ENCODE data around the gene GPC4.
"Not testable (repeated sequence)": the region's sequence is repeated elsewhere in the genome, so short reads cannot be mapped to it uniquely, and the experiment has no call there.

The GPC4 gene

DNA sequence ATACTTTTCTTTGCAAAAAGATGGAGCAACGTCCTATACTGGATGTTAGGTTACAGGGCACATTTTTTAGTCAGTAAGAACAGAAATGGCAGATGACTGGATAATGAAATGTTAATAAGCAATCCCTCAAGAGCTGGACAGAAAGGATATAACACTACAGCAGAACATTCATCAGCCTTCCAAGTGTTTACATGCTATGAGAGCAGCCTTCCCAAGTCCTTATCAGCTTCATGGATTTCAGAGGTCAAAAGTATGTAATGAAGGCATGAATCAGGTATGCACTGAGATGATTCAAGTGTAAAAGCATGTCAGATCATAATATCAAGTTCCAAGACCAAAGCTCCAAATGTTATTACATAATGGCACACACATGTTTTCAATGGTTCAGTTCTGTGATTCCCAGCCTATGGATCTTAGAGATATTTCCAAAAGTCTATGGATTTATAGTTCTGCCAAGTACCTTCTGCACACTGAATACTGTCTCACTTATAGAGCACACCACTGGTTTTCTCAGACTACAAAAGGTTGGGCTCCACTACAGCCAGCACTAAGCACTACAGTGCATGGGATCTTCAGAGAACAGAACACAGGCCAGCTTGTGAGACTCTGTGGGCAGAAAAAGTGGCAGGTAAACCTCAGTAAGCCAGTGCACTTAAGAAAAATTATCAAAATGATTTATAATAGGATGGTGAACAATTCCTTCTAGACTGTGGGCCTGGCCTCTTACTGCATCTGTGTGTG lies 49.2 kb downstream of the GPC4 start:
- DNase-seq (ENCODE audit: low spot score), result no peak

DNA sequence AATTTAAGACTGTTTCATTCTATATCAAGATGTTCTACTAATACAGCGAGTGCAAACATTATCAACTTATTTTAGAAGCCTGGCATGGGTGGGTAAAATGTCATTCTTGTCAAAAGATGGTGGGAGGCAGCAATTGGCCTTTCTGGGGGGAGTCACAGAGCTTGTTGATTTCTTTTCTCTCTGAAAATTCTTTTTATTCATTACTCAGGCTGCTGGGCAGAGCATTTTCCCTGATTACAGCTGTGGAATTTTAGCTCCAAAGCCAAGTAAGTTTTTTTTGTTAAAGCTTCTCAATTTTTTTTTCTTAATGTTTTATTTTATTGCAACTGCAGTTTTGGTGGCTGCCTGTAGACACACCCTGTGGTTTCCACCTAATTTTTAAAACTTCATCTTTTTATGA lies 50.4 kb downstream of the GPC4 start:
- no peak for DNase-seq (ENCODE audit: low spot score)

DNA sequence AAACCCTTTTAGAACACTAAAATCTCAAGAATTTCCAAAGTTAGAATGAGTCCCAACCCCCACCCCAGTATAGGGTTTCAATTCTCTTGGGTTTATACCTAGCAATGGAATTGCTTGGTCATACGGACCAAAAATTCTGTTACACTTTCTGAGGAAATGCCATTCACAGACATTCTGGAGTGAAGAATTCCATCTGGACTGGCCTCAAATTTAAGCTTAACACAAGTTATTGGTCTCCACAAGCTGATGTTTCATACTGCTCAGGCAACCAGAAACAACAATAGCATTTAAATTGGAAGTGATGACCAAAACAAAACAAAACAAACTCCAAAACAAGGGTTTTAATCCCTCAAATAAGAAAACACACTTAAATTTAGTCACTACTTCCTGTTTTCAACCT lies 51.1 kb downstream of the GPC4 start:
- no peak for DNase-seq (ENCODE audit: low spot score)

DNA sequence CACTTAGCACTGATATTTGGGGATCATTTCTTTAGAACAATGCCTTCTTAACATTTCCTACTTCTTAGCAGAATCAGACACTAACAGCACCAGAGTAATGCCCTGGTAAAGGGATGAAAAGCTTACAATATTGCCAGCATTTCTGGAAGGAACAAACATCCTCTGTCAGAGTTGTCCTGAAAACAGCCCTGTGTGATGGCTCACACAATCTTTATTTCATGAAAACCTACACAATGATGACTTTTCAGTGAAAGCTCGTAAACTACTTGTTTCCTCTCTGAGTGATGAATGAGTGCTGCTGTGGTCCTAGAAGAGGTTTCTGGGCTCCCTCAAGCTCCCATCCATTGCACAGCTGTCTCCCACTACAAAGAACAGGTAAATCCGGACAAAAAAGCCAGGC lies 52.8 kb downstream of the GPC4 start:
- DNase-seq (ENCODE audit: low spot score), result peak; percentile 13

DNA sequence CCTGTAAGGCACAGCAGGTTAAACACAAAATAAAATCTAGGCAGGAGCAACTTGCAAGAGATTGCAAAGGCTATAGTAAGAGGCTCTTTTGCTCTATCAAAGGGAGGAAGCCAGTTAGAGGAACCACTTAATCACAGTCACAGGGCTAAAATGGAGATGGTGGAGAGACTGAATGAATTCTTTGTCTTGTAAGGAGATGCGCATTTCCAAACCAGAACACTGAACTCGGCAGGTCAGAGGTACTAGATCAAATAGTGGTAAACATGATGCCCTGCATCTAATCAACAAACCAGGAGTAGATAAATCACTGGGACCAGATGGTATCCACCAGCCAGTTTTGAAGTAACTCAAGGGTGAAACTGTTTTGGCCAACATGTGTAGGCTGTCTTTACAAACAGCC lies 55.8 kb downstream of the GPC4 start:
- no peak for DNase-seq (ENCODE audit: low spot score)

DNA sequence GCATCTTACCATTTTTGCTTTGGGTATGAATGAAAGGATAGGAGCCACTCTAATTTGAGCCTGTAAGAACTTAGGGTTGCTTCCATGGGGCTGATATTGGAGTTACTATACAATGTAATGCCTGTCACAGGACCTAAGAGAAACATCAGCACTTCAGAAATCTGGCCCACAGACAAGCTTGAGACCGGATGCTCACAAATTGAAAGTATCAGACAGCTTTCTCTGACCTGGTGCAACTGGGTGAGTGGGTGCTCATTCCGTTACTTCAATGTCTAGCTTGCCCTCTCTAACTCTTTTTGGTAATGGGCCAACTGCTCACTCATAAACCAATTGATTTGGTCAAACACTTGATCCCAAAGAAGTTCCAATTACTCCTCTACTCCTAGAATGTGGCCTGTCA lies 62.1 kb downstream of the GPC4 start:
- no peak for DNase-seq (ENCODE audit: low spot score)

DNA sequence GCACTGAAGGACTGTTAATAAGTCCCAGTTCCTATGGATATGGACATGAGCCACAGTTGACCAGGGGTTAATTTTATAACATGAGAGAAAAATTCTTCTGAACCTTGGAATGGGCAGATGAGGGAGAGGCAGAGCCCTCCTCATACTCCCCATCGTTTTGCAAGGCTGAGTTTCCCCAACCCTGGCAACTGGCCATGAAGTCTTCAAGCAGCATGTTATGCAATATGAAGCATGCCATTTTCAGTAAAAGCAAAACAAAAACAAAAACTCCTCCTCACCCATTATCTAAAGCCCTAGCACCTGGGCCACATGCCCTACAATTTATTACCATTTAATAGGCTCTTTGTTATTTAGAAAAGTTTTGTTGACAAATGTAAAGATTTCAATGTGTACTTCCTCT lies 64.5 kb downstream of the GPC4 start:
- no peak for DNase-seq (ENCODE audit: low spot score)

DNA sequence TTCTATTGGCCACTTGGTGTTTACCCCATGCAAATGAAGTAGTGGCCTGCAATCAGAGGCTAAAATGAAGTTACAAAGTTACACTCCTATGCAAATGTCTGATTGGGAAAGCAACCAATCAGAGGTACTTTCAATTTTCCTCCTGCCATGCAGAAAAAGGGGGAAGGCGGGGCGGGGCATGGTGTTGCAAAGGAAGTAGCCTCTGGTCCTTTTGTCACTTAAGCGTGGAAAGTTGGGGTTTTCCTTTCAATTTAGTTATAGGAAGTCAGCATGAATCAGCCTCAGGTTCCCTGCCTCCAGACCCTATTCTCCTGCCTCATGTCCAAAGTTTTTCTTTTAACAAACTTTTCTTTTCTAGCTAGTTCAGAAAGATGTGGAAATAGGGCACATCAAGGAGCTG lies 69.3 kb downstream of the GPC4 start:
- no peak for DNase-seq (ENCODE audit: low spot score)

DNA sequence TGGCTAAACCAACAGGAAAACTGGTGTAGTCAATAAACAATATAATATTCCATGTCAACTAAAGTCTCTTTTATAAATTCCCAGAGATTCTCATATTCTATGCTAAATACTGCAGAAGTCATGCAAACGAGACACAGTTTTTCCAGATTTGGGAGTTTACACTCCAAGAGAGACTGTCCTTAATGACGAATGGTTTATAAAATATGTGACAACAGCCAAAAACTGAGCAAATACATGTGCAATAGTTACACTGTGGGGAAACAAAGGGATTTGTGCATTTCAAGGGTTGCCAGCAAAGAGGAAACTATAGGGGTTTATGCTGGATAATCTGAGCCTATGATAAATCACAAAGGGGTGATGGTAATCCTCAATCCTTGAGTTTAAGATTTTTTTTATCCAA lies 75.7 kb downstream of the GPC4 start:
- no peak for DNase-seq (ENCODE audit: low spot score)

DNA sequence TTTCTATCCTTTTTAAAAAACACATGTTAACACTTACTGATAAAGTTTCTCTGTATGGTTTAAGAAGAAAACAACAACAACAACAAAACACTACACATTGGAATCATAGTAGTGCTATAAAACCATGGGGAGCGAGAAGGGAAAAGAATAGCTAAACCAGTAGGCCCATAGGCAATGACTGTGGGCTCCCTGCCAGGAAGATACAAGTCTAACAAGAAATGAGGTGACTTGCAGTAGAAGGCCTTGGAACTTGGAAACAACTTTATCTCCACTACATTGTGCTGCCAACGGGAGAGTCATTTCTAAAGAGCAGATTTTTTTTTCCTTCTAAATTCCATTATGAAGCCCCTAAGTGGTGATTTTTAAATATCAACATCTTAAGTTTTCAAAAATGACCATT lies 78.0 kb downstream of the GPC4 start:
- DNase-seq (ENCODE audit: low spot score), result no peak

DNA sequence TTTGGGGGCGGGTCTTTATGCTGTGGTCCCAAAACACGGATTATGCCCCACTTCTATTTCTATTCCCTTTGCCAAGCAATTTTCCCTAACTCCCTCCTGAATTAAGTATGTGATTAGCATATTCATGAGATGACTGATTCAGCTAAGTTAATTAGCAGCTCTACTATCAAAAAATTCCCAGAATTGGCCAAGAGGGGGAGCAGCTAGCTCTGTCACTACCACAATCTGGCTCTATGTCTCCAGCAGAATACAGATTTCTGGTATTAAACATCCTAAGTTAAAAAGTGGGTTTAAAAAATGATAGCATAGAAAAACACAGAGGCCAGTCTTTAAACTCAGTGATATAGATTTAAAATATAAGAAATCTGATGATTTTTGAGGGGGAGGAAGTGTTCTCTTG lies 80.3 kb downstream of the GPC4 start:
- DNase-seq (ENCODE audit: low spot score), result peak; percentile 35

DNA sequence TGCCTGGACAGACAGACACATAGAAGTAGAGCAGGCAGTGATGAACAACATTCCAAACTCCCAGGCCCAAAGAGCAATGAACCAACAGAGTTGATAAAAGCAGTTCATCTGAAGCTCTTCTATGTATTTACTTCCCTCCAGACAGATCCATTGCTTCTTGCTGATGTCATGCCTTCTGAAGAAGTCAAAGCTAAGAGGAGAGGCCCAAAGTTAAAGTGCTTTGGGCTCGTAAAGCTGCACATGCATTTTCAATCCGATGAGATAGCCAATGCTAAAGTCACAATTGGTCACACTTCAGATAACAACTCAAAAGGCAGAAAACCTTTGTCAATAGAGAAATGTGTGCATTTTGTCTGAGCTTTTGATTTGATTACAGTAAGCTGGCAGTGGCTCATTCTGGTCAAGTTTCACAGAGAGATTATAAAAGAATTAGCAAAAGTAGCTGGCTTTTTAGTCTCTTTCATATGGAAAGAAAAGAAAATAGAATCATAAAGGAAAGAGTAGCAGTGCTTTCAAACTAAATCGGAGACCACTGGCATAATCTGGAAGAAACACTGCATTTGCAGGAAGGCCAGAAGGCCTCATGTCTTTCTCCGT lies 82.0 kb downstream of the GPC4 start:
- no peak for DNase-seq (ENCODE audit: low spot score)

DNA sequence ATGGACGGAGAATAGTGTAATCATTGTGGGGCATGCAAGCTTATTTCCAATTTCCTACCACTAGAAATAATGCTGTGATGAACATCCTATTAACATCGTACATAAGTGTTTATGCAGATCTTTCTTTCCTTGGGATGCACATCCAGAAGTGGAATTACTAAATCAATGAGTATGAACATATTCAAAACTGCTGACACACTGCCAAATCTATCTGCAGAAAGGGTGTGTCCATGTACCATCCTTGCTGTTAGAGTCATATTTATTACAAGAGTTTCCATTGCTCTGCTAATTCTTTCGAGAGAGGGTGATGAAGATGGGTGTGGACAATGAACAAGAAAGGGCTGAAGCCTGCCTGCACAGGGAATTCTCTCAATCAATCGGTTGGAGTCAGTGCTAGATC lies 82.6 kb downstream of the GPC4 start:
- no peak for DNase-seq (ENCODE audit: low spot score)

DNA sequence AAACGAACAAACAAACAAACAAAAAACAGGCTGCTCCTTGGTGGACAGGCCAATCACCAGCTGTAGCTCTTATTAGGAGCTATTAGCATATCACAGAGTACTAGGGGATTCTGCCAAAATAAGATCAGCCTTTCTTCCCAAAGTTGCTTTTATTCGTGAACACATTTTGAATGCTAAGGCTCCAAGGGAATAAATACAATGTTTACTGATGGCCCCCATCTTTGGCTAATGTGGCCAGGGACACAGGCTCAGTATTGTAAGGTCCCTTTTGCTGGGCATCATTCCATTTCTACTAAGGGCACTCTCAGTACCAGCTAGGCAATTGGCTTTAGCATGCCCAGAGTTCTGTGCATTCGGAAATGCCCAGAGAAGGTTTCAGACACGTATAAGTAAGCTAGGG lies 84.3 kb downstream of the GPC4 start:
- DNase-seq (ENCODE audit: low spot score), result no peak

DNA sequence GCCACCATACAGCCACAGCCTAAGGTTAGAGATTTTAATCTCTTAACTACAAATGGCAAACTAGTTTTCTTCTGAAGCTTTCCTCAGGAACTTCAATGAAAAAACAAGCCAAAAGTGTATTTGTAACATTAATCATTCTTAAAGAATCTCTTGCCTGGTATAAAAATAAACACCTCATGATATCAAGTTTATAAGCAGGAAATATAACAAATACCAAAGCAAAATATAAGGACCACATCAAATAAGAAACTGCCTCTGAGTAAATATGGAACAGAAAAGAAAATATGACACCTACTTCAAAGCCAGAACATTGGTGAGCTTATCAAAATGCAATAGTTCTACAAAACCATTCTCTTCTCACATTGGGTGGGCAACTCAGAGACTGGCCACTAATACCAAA lies 89.9 kb downstream of the GPC4 start:
- DNase-seq (ENCODE audit: low spot score), result no peak

DNA sequence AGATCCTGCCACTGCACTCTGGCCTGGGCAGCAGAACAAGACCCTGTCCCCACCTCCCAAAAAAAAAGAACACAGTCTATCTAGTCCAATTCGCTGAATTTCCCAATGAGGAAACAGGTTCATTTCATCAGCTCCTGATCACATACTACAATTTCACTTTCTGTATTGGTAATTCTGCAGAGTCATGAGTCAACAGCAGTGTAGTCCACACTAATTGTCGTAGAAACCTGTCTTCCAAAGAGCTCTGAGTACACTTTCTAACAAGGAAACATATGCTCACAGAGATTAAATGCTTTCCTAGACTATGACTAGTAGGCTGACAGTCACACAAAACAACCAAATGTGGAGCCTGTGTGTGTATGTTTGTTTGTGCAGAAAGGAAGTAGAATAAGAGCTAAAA lies 91.9 kb downstream of the GPC4 start:
- no peak for DNase-seq (ENCODE audit: low spot score)

DNA sequence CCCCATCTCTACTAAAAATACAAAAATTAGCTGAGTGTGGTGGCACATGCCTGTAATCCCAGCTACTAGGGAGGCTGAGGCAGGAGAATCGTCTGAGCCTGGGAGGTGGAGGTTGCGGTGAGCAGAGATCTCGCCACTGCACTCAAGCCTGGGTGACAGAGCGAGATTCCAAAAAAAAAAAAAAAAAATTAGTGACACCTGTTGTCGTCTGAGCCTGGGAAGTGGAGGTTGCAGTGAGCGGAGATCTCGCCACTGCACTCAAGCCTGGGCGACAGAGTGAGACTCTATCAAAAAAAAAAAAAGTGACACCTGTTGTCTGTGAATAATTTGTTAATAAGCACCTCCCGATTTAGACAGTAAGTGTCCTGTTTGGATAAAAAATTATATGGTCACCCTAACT lies 93.0 kb downstream of the GPC4 start:
- DNase-seq (ENCODE audit: low spot score), result not testable (repeated sequence)

DNA sequence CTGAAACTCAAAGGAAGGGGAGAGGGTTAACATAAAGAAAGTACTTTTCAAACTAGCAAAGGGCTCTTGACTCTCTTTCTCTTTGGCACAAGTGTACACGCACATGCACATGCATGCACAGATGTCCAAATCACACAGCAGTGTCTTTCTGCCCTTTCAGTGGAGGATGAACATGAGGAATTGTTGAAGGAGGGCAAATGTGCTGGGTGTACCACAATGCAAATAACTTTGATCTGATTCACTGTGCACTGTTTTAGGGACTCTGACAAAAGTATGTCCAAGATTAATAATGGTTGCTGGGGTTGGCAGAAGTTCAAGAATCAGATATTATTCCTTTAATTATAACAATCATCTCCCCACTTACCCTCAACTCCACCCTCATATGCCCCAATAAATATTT lies 93.8 kb downstream of the GPC4 start:
- DNase-seq (ENCODE audit: low spot score), result no peak

DNA sequence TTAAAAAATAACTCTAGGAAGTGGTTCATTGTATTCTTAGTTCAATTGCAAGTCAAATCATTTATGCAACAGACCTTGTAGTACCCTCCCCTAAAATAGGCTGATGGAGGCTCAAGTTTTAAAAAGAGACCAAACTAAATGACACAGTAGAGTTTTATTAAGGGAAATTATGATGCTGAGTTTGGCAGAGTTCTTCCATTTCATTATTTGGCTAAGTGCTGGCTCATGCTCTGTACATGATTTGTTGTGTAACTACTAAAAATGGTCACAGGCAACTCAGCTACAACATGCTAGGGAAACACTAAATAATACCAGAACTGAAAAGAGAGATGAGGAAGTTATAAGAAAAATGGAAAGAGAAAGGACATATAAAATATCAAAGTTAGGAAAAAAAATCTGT lies 101.0 kb downstream of the GPC4 start:
- DNase-seq (ENCODE audit: low spot score), result no peak

DNA sequence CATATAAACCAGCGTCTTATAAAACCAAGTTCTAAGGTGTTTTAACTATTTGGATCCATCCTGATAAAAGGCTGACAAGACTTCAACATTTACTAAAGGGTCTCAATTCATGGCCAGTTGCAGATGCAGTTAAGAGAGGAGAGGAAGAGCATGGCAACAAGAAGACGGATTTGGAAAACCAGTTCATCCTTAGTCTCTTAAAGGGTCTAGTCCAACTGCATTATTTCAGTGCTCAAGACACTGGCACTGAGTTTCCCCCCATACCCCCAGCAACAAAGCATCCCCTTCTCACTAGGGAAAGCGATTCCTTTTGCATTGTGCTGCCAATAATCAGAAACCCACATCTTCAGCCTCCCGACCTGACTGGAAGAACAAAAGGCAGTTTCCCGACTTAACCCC lies 106.8 kb downstream of the GPC4 start:
- DNase-seq (ENCODE audit: low spot score), result no peak

DNA sequence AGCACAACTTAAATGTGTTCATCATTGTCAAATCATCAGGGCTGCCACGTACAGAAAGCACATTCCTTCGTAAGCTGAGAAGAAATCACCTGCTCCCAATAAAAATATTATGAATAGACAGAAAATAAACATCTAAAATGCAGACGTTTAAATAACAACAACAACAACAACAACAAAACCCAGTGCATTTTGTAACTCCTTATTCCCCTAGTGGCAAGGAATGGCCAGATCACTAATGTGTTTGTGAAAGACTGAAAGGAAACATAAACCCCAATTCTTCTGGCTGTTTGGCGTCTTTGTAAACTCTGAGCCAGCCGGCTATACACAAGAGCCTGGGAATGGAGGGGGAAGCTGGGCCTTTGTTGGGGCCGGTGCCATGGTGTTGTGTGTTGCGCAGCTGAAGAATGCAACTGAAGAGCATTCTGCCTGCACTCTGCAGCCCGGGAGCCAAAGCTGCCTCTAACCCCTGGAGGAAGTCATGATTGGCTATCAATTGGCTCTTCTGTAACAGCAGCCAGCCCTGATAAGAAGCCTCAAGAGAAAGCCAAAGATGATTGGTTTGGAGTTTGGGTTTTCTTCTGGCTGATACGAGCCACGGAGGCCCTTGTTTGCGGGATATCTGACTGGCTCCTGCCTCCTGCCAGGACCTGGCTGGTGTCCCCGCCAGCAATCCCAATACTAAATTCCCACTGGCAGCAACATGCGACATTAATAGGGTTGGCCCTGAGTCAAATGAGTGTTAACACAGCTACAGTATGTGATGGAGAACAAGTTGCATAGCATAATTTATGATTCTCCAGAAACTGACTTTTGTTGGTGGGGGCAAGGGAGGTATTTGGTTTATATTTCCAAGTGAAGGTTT lies 107.4 kb downstream of the GPC4 start:
- peak; percentile 42 for DNase-seq (ENCODE audit: low spot score)

DNA sequence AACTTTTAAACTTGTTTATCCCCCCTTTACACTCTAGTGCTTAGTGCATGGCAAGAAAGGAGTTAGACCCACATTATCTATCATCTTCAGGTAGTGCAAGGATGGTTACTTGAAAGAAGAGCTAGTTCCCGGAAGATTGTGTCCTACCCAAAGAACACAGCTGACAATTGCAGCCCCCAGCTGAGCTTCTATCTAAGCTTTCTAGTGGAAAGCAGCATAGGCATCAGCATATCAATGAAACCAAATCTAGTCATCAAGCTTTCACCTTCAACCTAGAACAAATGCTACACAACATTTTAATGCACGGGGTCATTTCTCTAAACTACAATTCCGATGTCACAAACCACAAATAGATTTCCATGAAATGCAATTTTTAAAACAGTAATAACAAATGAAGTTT lies 108.2 kb downstream of the GPC4 start:
- DNase-seq (ENCODE audit: low spot score), result no peak

DNA sequence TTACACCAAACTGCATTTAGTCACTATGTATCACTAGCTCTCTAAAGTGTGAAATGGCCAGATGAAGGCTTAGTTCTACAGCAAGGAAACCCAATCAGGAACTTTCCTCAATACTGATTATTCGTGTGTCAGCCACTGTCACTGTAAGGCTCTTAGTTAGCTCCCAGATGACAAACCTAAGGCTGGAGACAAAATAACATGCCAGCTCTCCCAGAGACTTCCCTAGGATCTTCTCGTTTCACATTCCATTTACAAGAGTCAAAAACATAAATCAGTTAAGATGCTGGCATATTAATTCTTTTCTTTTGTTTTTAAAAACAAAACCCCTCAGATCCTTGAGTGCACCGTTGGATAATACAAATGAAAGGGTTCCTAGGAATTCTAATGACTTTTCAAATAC lies 109.0 kb downstream of the GPC4 start:
- DNase-seq (ENCODE audit: low spot score), result no peak
